Choroid plexus epithelial cell (primary cell): ENCODE data around the gene TNS1.

ENCODE experiments used
- DNase-seq: peaks from one replicate; pipeline ENCODE4 v3.0.0-alpha.2; 2010; ENCODE audit warnings: low read depth
- H3K4me3 ChIP-seq: 2 replicates; pipeline ENCODE4 v1.5.1; 2011; ENCODE audit warnings: low read depth, mild to moderate bottlenecking, control low read depth, low read length, moderate library complexity
- CTCF ChIP-seq: conservative IDR thresholded peaks from 2 replicates; pipeline ENCODE4 v1.5.1; 2011; ENCODE audit warnings: low read depth, mild to moderate bottlenecking, control low read depth, inconsistent platforms, low read length, moderate library complexity

The TNS1 gene

GRCh38 chr2:217805668-217806481 is 196.9 kb downstream of the TNS1 start:
- H3K4me3 ChIP-seq = no peak overlapping the region
- no peak for TF ChIP-seq CTCF
- DNase-seq = no peak

- no peak overlapping the region for H3K4me3 ChIP-seq
- peak; percentile 38 for DNase-seq
- no peak for TF ChIP-seq CTCF
Observed at GRCh38 chr2:217804791-217805667, 197.8 kb downstream of the TNS1 start.

- TF ChIP-seq CTCF = no peak
- H3K4me3 ChIP-seq = no peak overlapping the region
- DNase-seq = no peak
Observed at GRCh38 chr2:217804338-217804737, 198.5 kb downstream of the TNS1 start.

GRCh38 chr2:217803653-217803960 is 199.2 kb downstream of the TNS1 start:
- no peak overlapping the region for H3K4me3 ChIP-seq
- no peak for DNase-seq
- no peak for TF ChIP-seq CTCF

GRCh38 chr2:217802876-217803652 is 199.7 kb downstream of the TNS1 start:
- TF ChIP-seq CTCF = no peak
- no peak overlapping the region for H3K4me3 ChIP-seq
- DNase-seq = no peak

GRCh38 chr2:217802266-217802665 is 200.5 kb downstream of the TNS1 start:
- no peak overlapping the region for H3K4me3 ChIP-seq
- no peak for DNase-seq
- TF ChIP-seq CTCF = no peak
